Thyroid gland (tissue), 4 donors: ENCODE measurements around the gene LNX1. TPM values are rescaled to one million over a fixed set of nuclear protein-coding genes. Genes with fewer than 3 reads are reported as not detected.
A peak's percentile ranks its signal among the peaks of the same experiment; 100 is the strongest.

Experiments used
- DNase-seq, 2 donors: peaks; one replicate each; pipeline ENCODE4 v3.0.0-alpha.2; 2019
- H3K27ac ChIP-seq, 3 donors: fragments of 200-600 bp; sonication (generic); 1 replicate in 2 of 3; 2 replicates in 1 of 3; pipeline ENCODE4 v1.5.1; 2016 to 2019; ENCODE audit warnings: mild to moderate bottlenecking in 1 of 3, moderate library complexity in 1 of 3
- H3K27me3 ChIP-seq: fragments of 200-600 bp; sonication (generic); one replicate; pipeline ENCODE4 v1.5.1; 2019
- H3K36me3 ChIP-seq, 2 donors: fragments of 200-600 bp; sonication (generic); one replicate each; pipeline ENCODE4 v1.5.1; 2016 to 2019
- H3K4me1 ChIP-seq, 2 donors: fragments of 200-600 bp; sonication (generic); one replicate each; pipeline ENCODE4 v1.5.1; 2017 to 2019
- H3K4me3 ChIP-seq, 3 donors: fragments of 200-600 bp; sonication (generic); replicated peaks in 1 of 3; 1 replicate in 2 of 3; 2 replicates in 1 of 3; pipeline ENCODE4 v1.5.1; 2016; ENCODE audit warnings: mild to moderate bottlenecking in 1 of 3
- H3K9me3 ChIP-seq: fragments of 200-600 bp; sonication (generic); one replicate; pipeline ENCODE4 v1.5.1; 2017
- POLR2A ChIP-seq, 2 donors: fragments of 450-650 bp; IDR thresholded peaks; one replicate each; pipeline ENCODE4 v1.6.1; 2017; ENCODE audit warnings: antibody characterized with exemption in 2 of 2, mild to moderate bottlenecking in 2 of 2, moderate library complexity in 1 of 2
- WGBS, 2 donors: methylation state at CpG; one replicate each; pipeline ENCODE4 v1.1.5; 2017; 5-methylcytosine and 5-hydroxymethylcytosine counted together
- intact Hi-C: fragments of 100-400 bp; cut with DNase I; formaldehyde crosslinking; loops from one replicate; pipeline ENCODE4 v1.15.1; 2023
- total RNA-seq, 4 donors: library from RNA; depleted of rRNA; stranded (reverse); fragments of >200 nt; gene quantifications; one replicate each; pipeline ENCODE4 v1.2.3, GENCODE V29; 2016
- TF ChIP-seq, protein P1 (sequence below), 6 experiments: fragments of 200-600 bp in 3 of 6; fragments of 450-650 bp in 3 of 6; sonication (generic) in 3 of 6; IDR thresholded peaks; one replicate each; pipeline ENCODE4 v1.5.1; 2016 to 2019; ENCODE audit warnings: antibody characterized with exemption in 6 of 6, mild to moderate bottlenecking in 2 of 6, inconsistent platforms in 1 of 6, moderate library complexity in 1 of 6

Gene LNX1
- 10 to 100 TPM; 34.3 to 63.8 (median 43.3) TPM for total RNA-seq

DNA sequence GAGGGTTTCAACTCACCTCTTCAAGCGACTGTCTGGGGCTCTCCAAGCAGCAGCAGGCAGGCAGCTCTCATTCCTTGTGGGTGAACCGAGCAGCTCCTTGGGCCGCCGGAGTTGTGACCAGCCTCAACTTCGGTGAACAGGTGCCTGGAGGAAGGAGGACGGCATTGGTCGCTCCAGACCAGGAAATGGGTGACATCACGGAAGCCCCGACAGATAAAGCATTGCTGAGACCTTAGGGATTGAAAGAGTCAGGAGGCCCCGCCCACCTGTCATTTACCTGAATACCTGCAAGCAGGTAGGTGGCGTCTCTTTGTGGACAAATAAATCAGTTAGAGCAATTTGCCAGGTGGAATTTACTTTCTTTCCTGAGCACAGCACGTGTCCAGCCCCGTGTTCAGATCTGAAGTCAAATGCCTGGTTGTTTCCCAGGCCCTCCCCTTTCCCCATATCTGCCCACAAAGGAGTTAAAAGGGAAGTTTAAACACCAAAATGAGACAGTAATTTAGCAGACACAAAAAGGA lies at the start of gene LNX1:
Gene LNX1 (minus strand): TSS at position 115 of the 521 bp plus-strand sequence. CDS start 17,484 bp downstream, outside the sequence.
- H3K9me3 ChIP-seq: no peaks in the 10 kb centered on the region
- H3K4me1 ChIP-seq: peaks cover 24 to 34% of the 10 kb centered on the region in 2 donors
- DNase-seq: peak; percentile 99
- peak within 1 kb of the TSS in 2 of 3 donors; percentile 33 to 43 for H3K4me3 ChIP-seq
- peak; percentile 79 to 97 for TF ChIP-seq POLR2A (IDR thresholded peaks at IDR 0.05)
- TF ChIP-seq, protein P1, sequence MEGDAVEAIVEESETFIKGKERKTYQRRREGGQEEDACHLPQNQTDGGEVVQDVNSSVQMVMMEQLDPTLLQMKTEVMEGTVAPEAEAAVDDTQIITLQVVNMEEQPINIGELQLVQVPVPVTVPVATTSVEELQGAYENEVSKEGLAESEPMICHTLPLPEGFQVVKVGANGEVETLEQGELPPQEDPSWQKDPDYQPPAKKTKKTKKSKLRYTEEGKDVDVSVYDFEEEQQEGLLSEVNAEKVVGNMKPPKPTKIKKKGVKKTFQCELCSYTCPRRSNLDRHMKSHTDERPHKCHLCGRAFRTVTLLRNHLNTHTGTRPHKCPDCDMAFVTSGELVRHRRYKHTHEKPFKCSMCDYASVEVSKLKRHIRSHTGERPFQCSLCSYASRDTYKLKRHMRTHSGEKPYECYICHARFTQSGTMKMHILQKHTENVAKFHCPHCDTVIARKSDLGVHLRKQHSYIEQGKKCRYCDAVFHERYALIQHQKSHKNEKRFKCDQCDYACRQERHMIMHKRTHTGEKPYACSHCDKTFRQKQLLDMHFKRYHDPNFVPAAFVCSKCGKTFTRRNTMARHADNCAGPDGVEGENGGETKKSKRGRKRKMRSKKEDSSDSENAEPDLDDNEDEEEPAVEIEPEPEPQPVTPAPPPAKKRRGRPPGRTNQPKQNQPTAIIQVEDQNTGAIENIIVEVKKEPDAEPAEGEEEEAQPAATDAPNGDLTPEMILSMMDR (IDR thresholded peaks at IDR 0.05): peak in 4 of 6 experiments; percentile 42 to 65 (median 50)
- peak within 1 kb of the TSS; percentile 79 to 89 (median 84) for H3K27ac ChIP-seq
- no peaks in the 10 kb centered on the region for H3K36me3 ChIP-seq
- H3K27me3 ChIP-seq: no peaks in the 10 kb centered on the region
- intact Hi-C loops: no loop called here
- 17 to 18% methylated on average over 8 to 13 of the region's 13 CpGs for WGBS, 2 donors

DNA sequence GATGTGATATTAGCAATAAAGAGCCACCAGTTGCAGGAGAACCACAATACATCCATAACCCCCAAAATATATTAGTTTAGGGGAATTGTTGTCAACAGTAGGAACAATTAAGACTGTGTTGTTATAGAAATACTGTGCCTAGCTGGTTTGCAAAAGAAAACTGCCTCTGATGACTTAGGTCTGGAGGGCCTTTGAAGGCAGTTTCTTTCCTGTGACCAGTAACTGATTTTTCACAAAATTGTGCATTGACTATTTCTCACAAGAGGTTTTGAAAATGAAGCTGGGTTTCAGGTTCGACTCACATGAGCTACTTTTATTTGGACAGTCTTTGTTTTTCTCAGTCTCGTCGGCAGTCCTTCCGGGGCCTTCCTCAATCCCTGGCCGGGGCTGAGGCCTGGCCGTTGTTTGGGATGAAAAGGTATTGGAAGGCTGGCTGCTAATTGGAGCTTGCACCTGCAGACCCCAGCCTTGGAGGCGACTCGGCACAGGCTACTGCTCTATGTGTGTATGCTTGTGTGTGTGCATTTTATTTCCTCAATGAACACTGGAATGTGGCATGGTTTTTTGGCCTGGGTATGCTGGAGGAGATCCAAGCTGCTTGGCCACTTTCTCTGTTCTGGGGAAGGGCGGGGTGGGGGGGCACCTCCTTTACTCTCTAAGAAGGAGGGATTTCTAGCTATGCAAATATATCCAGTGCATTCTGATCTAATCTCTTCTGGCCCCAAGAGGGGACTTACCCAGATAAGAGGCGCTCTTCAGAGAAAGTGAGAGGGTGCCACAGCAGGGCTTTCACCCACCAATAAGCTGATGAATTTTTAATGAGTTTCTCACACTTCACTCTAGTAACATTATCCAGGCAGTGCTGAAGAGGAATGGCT lies 49.5 kb upstream of the LNX1 start:
- peaks cover 24 to 41% of the 10 kb centered on the region in 2 donors for H3K4me1 ChIP-seq
- H3K4me3 ChIP-seq: no peak overlapping the region
- H3K27me3 ChIP-seq: no peaks in the 10 kb centered on the region
- peak overlapping the region; percentile 54 to 66 (median 66) for H3K27ac ChIP-seq
- H3K9me3 ChIP-seq: no peaks in the 10 kb centered on the region
- peak; percentile 85 for DNase-seq
- intact Hi-C loops: no loop called here
- TF ChIP-seq, protein P1 (IDR thresholded peaks at IDR 0.05): no peak
- no peak for TF ChIP-seq POLR2A (IDR thresholded peaks at IDR 0.05)
- no peaks in the 10 kb centered on the region for H3K36me3 ChIP-seq
- WGBS, 2 donors: 14 to 29% methylated on average over 10 of the region's 10 CpGs

DNA sequence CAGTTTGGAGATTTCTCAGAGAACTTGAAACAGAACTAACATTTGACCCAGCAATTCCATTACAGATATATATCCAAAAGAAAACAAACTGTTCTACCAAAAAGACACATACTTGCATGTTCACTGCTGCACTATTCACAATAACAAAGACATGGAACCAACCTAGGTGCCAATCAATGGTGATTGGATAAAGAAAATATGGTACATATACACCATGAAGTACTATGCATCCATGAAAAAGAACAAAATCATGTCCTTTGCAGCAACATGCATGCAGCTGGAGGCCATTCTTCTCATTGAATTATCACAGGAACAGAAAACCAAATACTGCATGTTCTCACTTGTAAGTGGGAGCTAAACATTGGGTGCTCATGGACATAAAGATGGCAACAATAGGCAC lies 47.6 kb upstream of the LNX1 start:
- no peaks in the 10 kb centered on the region for H3K9me3 ChIP-seq
- intact Hi-C loops: no loop called here
- TF ChIP-seq POLR2A (IDR thresholded peaks at IDR 0.05): no peak
- TF ChIP-seq, protein P1 (IDR thresholded peaks at IDR 0.05): no peak
- no peak overlapping the region for H3K4me3 ChIP-seq
- H3K36me3 ChIP-seq: no peaks in the 10 kb centered on the region
- no peak overlapping the region for H3K27ac ChIP-seq
- DNase-seq: no peak
- peaks cover 15 to 29% of the 10 kb centered on the region in 2 donors for H3K4me1 ChIP-seq
- H3K27me3 ChIP-seq: no peaks in the 10 kb centered on the region

DNA sequence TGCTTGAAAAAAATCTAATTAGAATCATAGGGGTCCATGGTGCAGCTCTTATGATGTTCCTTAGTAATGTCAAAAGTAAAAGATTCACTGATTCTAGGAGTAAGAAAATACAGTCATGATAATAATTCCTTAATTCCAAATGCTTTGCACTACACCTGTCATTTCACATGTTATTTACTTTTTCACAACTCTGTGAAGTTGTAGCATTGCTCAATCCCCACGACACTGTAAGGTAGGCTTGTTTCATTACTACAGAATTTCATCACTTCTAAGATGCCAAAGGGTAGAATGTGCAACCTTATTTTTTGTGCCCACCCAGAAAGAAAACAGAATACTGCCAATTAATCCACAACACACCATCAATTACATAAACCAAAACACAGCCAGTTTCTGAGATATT lies 46.1 kb upstream of the LNX1 start:
- Histone ChIP-seq H3K27me3 (no peaks in the 10 kb centered on the region), H3K4me1 (peaks cover 15 to 29% of the 10 kb centered on the region in 2 donors), H3K27ac (no peak overlapping the region), H3K9me3 (no peaks in the 10 kb centered on the region), H3K36me3 (no peaks in the 10 kb centered on the region), H3K4me3 (no peak overlapping the region)
- intact Hi-C loops: no loop called here
- no peak for DNase-seq
- WGBS, 2 donors: 80 to 93% methylated on average over 1 of the region's 1 CpG
- no peak for TF ChIP-seq POLR2A (IDR thresholded peaks at IDR 0.05)
- TF ChIP-seq, protein P1 (IDR thresholded peaks at IDR 0.05): no peak
